ENCODE data around the gene LHX4. TPM values are rescaled to one million over a fixed set of nuclear protein-coding genes. Genes with fewer than 3 reads are reported as not detected.
A peak's percentile ranks its signal among the peaks of the same experiment; 100 is the strongest.

Gene LHX4
- total and polyA plus RNA-seq, 2 of the 8 experiments (the other 6 are each of a cell fraction or from before 2014, with no cell fraction given), result 0.85 to 4.9 TPM

DNA sequence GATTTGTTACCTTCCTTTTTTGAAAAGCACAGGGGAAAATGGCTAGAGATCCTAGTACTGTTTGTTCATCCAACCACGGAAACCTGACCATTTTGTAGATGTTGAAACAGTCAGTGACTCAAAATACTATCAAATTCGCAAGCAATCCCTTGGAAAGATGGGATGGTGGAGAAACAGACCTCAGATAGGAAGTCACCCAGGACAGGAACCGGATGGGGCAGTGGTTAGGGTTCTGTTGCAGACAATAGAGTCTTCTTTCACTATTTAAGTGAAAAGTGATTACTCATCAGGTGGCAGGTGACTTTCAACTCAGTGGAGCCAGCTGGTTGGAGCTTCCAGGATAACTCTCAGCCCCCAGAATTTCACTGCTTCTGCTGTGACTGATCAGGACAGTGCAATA, 17.0 kb downstream of the LHX4 start:
- Histone ChIP-seq H3K23ac (ENCODE audit: insufficient read length) (no peak overlapping the region), H3K27me3 (replicated peaks in 1 of 4; ENCODE audit: control insufficient read depth in 3 of 4, extremely low read depth in 1 of 4, insufficient read depth in 3 of 4, low read length in 3 of 4) (no peaks in the 10 kb centered on the region; a peak in 1 of 7 replicates), H2BK5ac (ENCODE audit: low read depth, low read length) (no peak overlapping the region), H3K4ac (replicated peaks; ENCODE audit: insufficient read length, low read depth, low read length) (no peak overlapping the region), H3K79me1 (ENCODE audit: low read depth, low read length) (no peaks in the 10 kb centered on the region), H2BK12ac (ENCODE audit: low read depth, low read length) (no peak overlapping the region; the same call in 1 of the 2 replicates), H3K56ac (replicated peaks; ENCODE audit: insufficient read length, low read depth, low read length) (no peak overlapping the region), H3K14ac (ENCODE audit: insufficient read length) (no peak overlapping the region), H3K23me2 (ENCODE audit: low read depth, low read length) (peaks cover 2% of the 10 kb centered on the region; the same call in 1 of the 2 replicates), H2BK15ac (ENCODE audit: low read length) (no peak overlapping the region), H4K8ac (ENCODE audit: extremely low read depth, insufficient read depth, low read length) (no peak overlapping the region), H2BK120ac (replicated peaks; ENCODE audit: low read depth, low read length) (no peak overlapping the region), H4K20me1 (replicated peaks in 1 of 2; ENCODE audit: control insufficient read depth in 1 of 2, insufficient read depth in 2 of 2, low read length in 2 of 2) (peaks cover 0 to 2% of the 10 kb centered on the region in 2 experiments), H3K79me2 (ENCODE audit: control insufficient read depth in 1 of 2, insufficient read depth in 2 of 2, low read length in 2 of 2) (no peaks in the 10 kb centered on the region; a peak in 1 of 4 replicates), H2AK5ac (ENCODE audit: low read depth, low read length) (no peak overlapping the region; the same call in 1 of the 2 replicates), H3K36me3 (ENCODE audit: control insufficient read depth in 2 of 4, insufficient read depth in 4 of 4, low read length in 3 of 4) (no peaks in the 10 kb centered on the region), H3K27ac (ENCODE audit: low read depth, low read length) (no peak overlapping the region), H3K9me3 (ENCODE audit: insufficient read depth in 2 of 2, low read depth in 1 of 2, low read length in 1 of 2) (no peaks in the 10 kb centered on the region), H4K5ac (ENCODE audit: insufficient read length, low read depth, low read length) (no peak overlapping the region), H3K4me3 (ENCODE audit: extremely low read depth in 1 of 4, insufficient read depth in 2 of 4, low read depth in 3 of 4, low read length in 4 of 4) (no peak overlapping the region), H3K9ac (replicated peaks in 1 of 4; ENCODE audit: extremely low read depth in 1 of 4, low read depth in 3 of 4, low read length in 3 of 4) (no peak overlapping the region), H4K91ac (replicated peaks; ENCODE audit: insufficient read length, low read length) (no peak overlapping the region), H3K18ac (ENCODE audit: extremely low read depth, low read length) (peak overlapping the region; percentile 36; the same call in 1 of the 2 replicates), H3K4me2 (ENCODE audit: insufficient read depth in 1 of 2, low read depth in 2 of 2, low read length in 2 of 2) (no peak overlapping the region), H3K4me1 (replicated peaks in 1 of 4; ENCODE audit: control insufficient read depth in 3 of 4, insufficient read depth in 4 of 4, low read length in 3 of 4) (peaks cover 10 to 29% (median 22%) of the 10 kb centered on the region in 4 experiments), H2AFZ (ENCODE audit: low read length) (no peak overlapping the region), H2BK20ac (ENCODE audit: low read length) (no peak overlapping the region)
- ChIA-PET POLR2A (ENCODE audit: partially characterized antibody) (interaction anchor here (0.8 to 3.4 kb wide), 3 partner anchors 12 to 169 kb away, joined by 3 to 12 read pairs (median 6); no protein-coding TSS in a partner anchor), CTCF (ENCODE audit: partially characterized antibody) (interaction anchor here (1.0 to 17.1 kb wide), 14 partner anchors 12 to 172 kb away, joined by 3 to 244 read pairs (median 8); no protein-coding TSS in a partner anchor)
- WGBS, 2 experiments (ENCODE audit: extremely low coverage in 1 of 2, insufficient coverage in 1 of 2, insufficient read length in 1 of 2, insufficient replicate concordance in 2 of 2, low coverage in 1 of 2, low lambda C conversion rate in 2 of 2, missing lambda C conversion rate in 1 of 2), result 88% methylated on average over 3 of the region's 3 CpGs; no CpG with 5 or more reads in 1 of the 2 experiments
- TF ChIP-seq CBX5 (IDR thresholded peaks at IDR 0.05; ENCODE audit: low read depth, low read length), result no peak
- no peak for TF ChIP-seq KDM1A (IDR thresholded peaks at IDR 0.05; ENCODE audit: borderline replicate concordance, low read length)
- no peak for TF ChIP-seq MAFK (IDR thresholded peaks at IDR 0.05; ENCODE audit: low read depth, low read length)
- TF ChIP-seq TBP (IDR thresholded peaks at IDR 0.05; ENCODE audit: low read depth, low read length), result no peak
- no peak for TF ChIP-seq NRF1 (IDR thresholded peaks at IDR 0.05; ENCODE audit: low read depth, low read length)
- no peak for TF ChIP-seq SIRT6 (IDR thresholded peaks at IDR 0.05; ENCODE audit: low read length)
- TF ChIP-seq PHF8 (conservative IDR thresholded peaks at IDR 0.05; ENCODE audit: low read depth, low read length), result no peak
- TF ChIP-seq ZNF274 (IDR thresholded peaks at IDR 0.05; ENCODE audit: borderline replicate concordance, extremely low read depth, low read length), result no peak
- no peak for TF ChIP-seq BACH1 (IDR thresholded peaks at IDR 0.05; ENCODE audit: low read length)
- TF ChIP-seq JUN (IDR thresholded peaks at IDR 0.05; ENCODE audit: low read depth, low read length), result no peak
- TF ChIP-seq, protein P1, sequence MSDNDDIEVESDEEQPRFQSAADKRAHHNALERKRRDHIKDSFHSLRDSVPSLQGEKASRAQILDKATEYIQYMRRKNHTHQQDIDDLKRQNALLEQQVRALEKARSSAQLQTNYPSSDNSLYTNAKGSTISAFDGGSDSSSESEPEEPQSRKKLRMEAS (IDR thresholded peaks at IDR 0.05), result no peak
- no peak for TF ChIP-seq CTBP2 (IDR thresholded peaks at IDR 0.05; ENCODE audit: borderline replicate concordance, insufficient read depth, insufficient read length, low read length)
- FAIRE-seq (no peak), DNase-seq (ENCODE audit: low read depth in 1 of 2, low spot score in 2 of 2) (no peak)

All from H1 (cell line).